ENCODE data around the gene GLIPR1L1.

GRCh38 chr12:75349946-75350345 lies 15.5 kb downstream of the GLIPR1L1 start:
- no peak for TF ChIP-seq CTCF (conservative IDR thresholded peaks at IDR 0.05)
- TF ChIP-seq EZH2 (IDR thresholded peaks at IDR 0.05; ENCODE audit: low read depth): no peak
